Effector CD8-positive, alpha-beta T cell (primary cell): Measurements from ENCODE around the gene COL4A1.

Source experiments
- DNase-seq: peaks from one replicate; lab custom pipeline; 2025; lab: John Stamatoyannopoulos, UW

The COL4A1 gene

GRCh38 chr13:110274687-110275086, 32.3 kb downstream of the COL4A1 start:
- DNase-seq, result no peak

- DNase-seq, result no peak
These were observed 33.7 kb downstream of the COL4A1 start for GRCh38 chr13:110273254-110273653.

- DNase-seq, result no peak
These were observed 34.3 kb downstream of the COL4A1 start for GRCh38 chr13:110272651-110273050.

GRCh38 chr13:110272227-110272626, 34.7 kb downstream of the COL4A1 start:
- DNase-seq, result no peak

- no peak for DNase-seq
These were observed 35.6 kb downstream of the COL4A1 start for GRCh38 chr13:110271313-110271712.

GRCh38 chr13:110270507-110270906, 36.5 kb downstream of the COL4A1 start:
- no peak for DNase-seq

GRCh38 chr13:110269509-110270185, 37.3 kb downstream of the COL4A1 start:
- no peak for DNase-seq

- DNase-seq, result no peak
These were observed 38.3 kb downstream of the COL4A1 start for GRCh38 chr13:110268576-110269185.

- no peak for DNase-seq
These were observed 38.9 kb downstream of the COL4A1 start for GRCh38 chr13:110268061-110268460.

- no peak for DNase-seq
These were observed 40.0 kb downstream of the COL4A1 start for GRCh38 chr13:110266983-110267382.

- DNase-seq, result no peak
These were observed 40.5 kb downstream of the COL4A1 start for GRCh38 chr13:110266431-110266809.

GRCh38 chr13:110265682-110266430, 41.1 kb downstream of the COL4A1 start:
- no peak for DNase-seq

- no peak for DNase-seq
These were observed 41.6 kb downstream of the COL4A1 start for GRCh38 chr13:110265341-110265681.

- DNase-seq, result no peak
These were observed 42.2 kb downstream of the COL4A1 start for GRCh38 chr13:110264685-110265275.

- DNase-seq, result no peak
These were observed 43.1 kb downstream of the COL4A1 start for GRCh38 chr13:110263888-110264287.

GRCh38 chr13:110263404-110263803, 43.6 kb downstream of the COL4A1 start:
- DNase-seq, result no peak

GRCh38 chr13:110262508-110263291, 44.3 kb downstream of the COL4A1 start:
- DNase-seq, result no peak

GRCh38 chr13:110262082-110262436, 44.9 kb downstream of the COL4A1 start:
- no peak for DNase-seq

- DNase-seq, result no peak
These were observed 45.5 kb downstream of the COL4A1 start for GRCh38 chr13:110261166-110262081.

GRCh38 chr13:110259651-110260050, 47.3 kb downstream of the COL4A1 start:
- no peak for DNase-seq
